Peyer's patch (tissue), 4 donors: ENCODE data around the gene ABLIM2.

Experiments used
- CTCF ChIP-seq, 6 experiments: fragments of 450-650 bp in 4 of 6; fragments of 200-600 bp in 2 of 6; sonication (generic) in 1 of 6; IDR thresholded peaks; one replicate each; pipeline ENCODE4 v1.5.1; 2017 to 2019; ENCODE audit warnings: antibody characterized with exemption in 6 of 6, mild to moderate bottlenecking in 3 of 6, moderate library complexity in 1 of 6
- POLR2A ChIP-seq, 2 donors: fragments of 450-650 bp; IDR thresholded peaks; one replicate each; pipeline ENCODE4 v1.5.1; 2017; ENCODE audit warnings: antibody characterized with exemption in 2 of 2, mild to moderate bottlenecking in 2 of 2, moderate library complexity in 2 of 2

GRCh38 chr4:8097721-8098345 lies 60.8 kb downstream of the ABLIM2 start:
- TF ChIP-seq POLR2A (IDR thresholded peaks at IDR 0.05) (no peak), CTCF (IDR thresholded peaks at IDR 0.05) (no peak)
